22Rv1 (cell line): ENCODE data around the gene NRROS.
"Not testable (repeated sequence)": the region's sequence is repeated elsewhere in the genome, so short reads cannot be mapped to it uniquely, and the experiment has no call there.

Experiments
- ZFX ChIP-seq: fragments of 450-650 bp; IDR thresholded peaks from 2 replicates; pipeline ENCODE4 v1.6.1; 2017; ENCODE audit warnings: antibody characterized with exemption, borderline replicate concordance
- TF ChIP-seq, protein P1 (sequence below): fragments of 450-650 bp; IDR thresholded peaks from 2 replicates; pipeline ENCODE4 v1.5.1; 2017; ENCODE audit warnings: mild to moderate bottlenecking

DNA sequence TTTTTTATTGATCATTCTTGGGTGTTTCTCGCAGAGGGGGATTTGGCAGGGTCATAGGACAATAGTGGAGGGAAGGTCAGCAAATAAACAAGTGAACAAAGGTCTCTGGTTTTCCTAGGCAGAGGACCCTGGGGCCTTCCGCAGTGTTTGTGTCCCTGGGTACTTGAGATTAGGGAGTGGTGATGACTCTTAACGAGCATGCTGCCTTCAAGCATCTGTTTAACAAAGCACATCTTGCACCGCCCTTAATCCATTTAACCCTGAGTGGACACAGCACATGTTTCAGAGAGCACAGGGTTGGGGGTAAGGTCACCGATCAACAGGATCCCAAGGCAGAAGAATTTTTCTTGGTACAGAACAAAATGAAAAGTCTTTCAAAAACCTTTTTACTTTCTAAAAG lies 19.9 kb upstream of the NRROS start:
- TF ChIP-seq, protein P1, sequence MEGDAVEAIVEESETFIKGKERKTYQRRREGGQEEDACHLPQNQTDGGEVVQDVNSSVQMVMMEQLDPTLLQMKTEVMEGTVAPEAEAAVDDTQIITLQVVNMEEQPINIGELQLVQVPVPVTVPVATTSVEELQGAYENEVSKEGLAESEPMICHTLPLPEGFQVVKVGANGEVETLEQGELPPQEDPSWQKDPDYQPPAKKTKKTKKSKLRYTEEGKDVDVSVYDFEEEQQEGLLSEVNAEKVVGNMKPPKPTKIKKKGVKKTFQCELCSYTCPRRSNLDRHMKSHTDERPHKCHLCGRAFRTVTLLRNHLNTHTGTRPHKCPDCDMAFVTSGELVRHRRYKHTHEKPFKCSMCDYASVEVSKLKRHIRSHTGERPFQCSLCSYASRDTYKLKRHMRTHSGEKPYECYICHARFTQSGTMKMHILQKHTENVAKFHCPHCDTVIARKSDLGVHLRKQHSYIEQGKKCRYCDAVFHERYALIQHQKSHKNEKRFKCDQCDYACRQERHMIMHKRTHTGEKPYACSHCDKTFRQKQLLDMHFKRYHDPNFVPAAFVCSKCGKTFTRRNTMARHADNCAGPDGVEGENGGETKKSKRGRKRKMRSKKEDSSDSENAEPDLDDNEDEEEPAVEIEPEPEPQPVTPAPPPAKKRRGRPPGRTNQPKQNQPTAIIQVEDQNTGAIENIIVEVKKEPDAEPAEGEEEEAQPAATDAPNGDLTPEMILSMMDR = not testable (repeated sequence)
- TF ChIP-seq ZFX = not testable (repeated sequence)
